Upper lobe of right lung (tissue), 1 donor: ENCODE measurements around the gene NOL3. TPM values are rescaled to one million over a fixed set of nuclear protein-coding genes. Genes with fewer than 3 reads are reported as not detected.

Experiments
- ATAC-seq: fragments of 200-7000 bp; cut with Tn5 transposase; one replicate; pipeline ENCODE4 v1.9.1; 2020; ENCODE audit warnings: mild to moderate bottlenecking, moderate library complexity
- DNase-seq: peaks from one replicate; pipeline ENCODE4 v3.0.0-alpha.2; 2020
- H3K27ac ChIP-seq: fragments of 200-600 bp; one replicate; pipeline ENCODE4 v1.8.0; 2022
- H3K27me3 ChIP-seq: fragments of 200-600 bp; one replicate; pipeline ENCODE4 v1.8.0; 2022; ENCODE audit warnings: mild to moderate bottlenecking
- H3K36me3 ChIP-seq: fragments of 200-600 bp; one replicate; pipeline ENCODE4 v1.8.0; 2022
- H3K4me1 ChIP-seq: fragments of 200-600 bp; one replicate; pipeline ENCODE4 v1.8.0; 2022
- H3K4me3 ChIP-seq: fragments of 200-600 bp; one replicate; pipeline ENCODE4 v1.8.0; 2022; ENCODE audit warnings: mild to moderate bottlenecking
- H3K9me3 ChIP-seq: fragments of 200-600 bp; one replicate; pipeline ENCODE4 v1.8.0; 2022
- intact Hi-C: fragments of 100-400 bp; cut with DNase I; formaldehyde crosslinking; loops from one replicate; pipeline ENCODE4 v1.11.0; 2022
- total RNA-seq: library from RNA; stranded (reverse); fragmentation: NEBNext Ultra II Directional; extraction: Animal tissue kit (Norgen Biotek cat#: 25700); gene quantifications from one replicate; pipeline ENCODE4 v1.2.1, GENCODE V29; 2021
- TF ChIP-seq, protein P1 (sequence below): fragments of 200-600 bp; IDR thresholded peaks from one replicate; pipeline ENCODE4 v1.8.0; 2022; ENCODE audit warnings: antibody characterized with exemption
- donor health status: DM: no; HTN: yes; CAD: no; lungs with severe emphysema.

Gene NOL3
- total RNA-seq, 1 donor from 2014 or later, result 59.7 TPM

DNA sequence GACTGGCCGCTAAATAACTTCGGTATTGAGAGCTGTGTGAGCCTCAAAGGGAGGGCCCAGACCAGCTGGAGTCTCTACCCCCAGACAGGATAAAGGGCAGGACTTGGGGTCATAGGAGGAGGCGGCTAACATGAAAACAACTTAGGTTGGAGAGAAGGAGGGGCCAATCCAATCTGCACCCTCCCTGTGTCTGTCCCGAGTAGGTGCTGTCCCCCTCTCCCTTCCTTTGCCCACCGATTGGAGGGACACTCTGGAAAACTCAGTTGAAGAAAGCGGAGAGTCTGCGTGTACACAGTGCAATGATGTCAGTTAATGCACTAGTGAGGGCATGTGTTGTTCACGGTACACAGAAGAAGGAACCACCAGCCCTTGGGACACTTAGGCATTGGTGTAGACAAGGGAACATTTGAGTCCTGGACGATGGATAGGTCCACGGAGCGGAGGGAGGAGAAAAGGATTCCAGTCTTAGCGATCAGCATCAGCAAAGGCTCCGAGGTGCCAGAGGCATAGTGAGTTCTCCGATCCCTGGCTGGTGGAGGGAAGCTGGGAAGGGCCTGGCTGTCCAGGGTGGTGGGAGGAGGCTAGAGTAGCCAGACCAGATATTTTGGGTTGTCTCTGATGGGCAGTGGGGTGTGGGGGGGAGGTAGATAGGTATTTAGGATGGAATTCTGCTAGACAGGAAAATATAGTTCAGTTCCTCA is 761 bp downstream of the NOL3 start:
- TF ChIP-seq, protein P1, sequence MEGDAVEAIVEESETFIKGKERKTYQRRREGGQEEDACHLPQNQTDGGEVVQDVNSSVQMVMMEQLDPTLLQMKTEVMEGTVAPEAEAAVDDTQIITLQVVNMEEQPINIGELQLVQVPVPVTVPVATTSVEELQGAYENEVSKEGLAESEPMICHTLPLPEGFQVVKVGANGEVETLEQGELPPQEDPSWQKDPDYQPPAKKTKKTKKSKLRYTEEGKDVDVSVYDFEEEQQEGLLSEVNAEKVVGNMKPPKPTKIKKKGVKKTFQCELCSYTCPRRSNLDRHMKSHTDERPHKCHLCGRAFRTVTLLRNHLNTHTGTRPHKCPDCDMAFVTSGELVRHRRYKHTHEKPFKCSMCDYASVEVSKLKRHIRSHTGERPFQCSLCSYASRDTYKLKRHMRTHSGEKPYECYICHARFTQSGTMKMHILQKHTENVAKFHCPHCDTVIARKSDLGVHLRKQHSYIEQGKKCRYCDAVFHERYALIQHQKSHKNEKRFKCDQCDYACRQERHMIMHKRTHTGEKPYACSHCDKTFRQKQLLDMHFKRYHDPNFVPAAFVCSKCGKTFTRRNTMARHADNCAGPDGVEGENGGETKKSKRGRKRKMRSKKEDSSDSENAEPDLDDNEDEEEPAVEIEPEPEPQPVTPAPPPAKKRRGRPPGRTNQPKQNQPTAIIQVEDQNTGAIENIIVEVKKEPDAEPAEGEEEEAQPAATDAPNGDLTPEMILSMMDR, result no peak
- H3K9me3 ChIP-seq, result no peaks in the 10 kb centered on the region
- H3K27ac ChIP-seq, result peak overlapping the region; percentile 93
- no peaks in the 10 kb centered on the region for H3K36me3 ChIP-seq
- peak; percentile 4 for ATAC-seq
- H3K4me3 ChIP-seq, result peak overlapping the region; percentile 57
- DNase-seq, result no peak
- intact Hi-C loops, result no loop called here
- H3K27me3 ChIP-seq, result no peaks in the 10 kb centered on the region
- peaks cover 52% of the 10 kb centered on the region for H3K4me1 ChIP-seq

DNA sequence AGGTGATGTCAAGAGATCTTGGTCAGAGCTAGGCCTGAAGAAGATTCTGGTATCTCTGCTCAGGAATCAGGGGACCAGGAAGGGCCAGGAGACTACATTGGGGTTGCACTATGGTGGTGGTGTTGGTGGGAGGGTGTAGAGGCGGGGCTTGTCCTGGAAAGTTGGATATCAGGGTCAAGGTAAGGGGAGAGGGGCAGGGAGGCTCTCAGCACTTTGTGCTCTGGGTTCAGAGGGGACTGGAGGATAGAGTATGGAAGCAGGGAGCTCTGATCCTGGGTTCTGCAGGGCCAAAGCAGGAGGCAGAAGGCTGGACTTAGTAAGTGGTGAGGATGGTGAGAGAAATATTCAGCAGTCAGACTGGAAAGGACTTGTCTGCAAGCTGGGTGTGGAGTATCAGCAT is 3.0 kb downstream of the NOL3 start:
- Histone ChIP-seq H3K27ac (peak overlapping the region; percentile 83), H3K4me3 (peak overlapping the region; percentile 53), H3K36me3 (no peaks in the 10 kb centered on the region), H3K9me3 (no peaks in the 10 kb centered on the region), H3K4me1 (peaks cover 62% of the 10 kb centered on the region), H3K27me3 (no peaks in the 10 kb centered on the region)
- ATAC-seq (no peak), DNase-seq (no peak)
- intact Hi-C loops, result no loop called here
- TF ChIP-seq, protein P1, result no peak

DNA sequence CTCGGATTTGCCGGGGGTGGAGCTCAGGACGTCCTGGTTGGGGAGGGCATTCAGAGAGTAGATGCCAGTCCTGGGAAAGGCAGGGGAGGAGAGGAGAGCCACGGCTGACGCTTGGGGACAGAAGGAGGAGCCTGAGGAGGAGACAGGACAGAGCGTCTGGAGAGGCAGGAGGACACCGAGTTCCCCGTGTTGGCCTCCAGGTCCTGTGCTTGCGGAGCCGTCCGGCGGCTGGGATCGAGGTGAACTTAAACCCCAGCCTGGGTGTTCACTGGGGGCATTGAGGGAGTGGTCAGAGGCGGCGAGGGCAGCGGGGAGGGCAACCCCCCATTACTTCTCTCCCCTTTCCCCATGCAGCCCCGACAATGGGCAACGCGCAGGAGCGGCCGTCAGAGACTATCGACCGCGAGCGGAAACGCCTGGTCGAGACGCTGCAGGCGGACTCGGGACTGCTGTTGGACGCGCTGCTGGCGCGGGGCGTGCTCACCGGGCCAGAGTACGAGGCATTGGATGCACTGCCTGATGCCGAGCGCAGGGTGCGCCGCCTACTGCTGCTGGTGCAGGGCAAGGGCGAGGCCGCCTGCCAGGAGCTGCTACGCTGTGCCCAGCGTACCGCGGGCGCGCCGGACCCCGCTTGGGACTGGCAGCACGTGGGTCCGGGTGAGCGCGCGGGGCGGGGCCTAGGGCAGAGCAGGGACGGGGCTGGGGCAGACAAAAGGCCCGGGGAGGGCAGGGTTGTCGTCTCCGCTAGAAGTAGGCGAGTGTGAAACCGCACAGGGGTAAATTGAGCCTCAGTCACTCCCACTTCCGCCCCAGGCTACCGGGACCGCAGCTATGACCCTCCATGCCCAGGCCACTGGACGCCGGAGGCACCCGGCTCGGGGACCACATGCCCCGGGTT is 3.7 kb downstream of the NOL3 start:
- Histone ChIP-seq H3K4me3 (peak overlapping the region; percentile 53), H3K27ac (peak overlapping the region; percentile 83), H3K9me3 (no peaks in the 10 kb centered on the region), H3K4me1 (peaks cover 65% of the 10 kb centered on the region), H3K36me3 (no peaks in the 10 kb centered on the region), H3K27me3 (no peaks in the 10 kb centered on the region)
- peak; percentile 80 for ATAC-seq
- peak; percentile 95 for DNase-seq
- intact Hi-C loops, result no loop called here
- TF ChIP-seq, protein P1, result peak; percentile 37

DNA sequence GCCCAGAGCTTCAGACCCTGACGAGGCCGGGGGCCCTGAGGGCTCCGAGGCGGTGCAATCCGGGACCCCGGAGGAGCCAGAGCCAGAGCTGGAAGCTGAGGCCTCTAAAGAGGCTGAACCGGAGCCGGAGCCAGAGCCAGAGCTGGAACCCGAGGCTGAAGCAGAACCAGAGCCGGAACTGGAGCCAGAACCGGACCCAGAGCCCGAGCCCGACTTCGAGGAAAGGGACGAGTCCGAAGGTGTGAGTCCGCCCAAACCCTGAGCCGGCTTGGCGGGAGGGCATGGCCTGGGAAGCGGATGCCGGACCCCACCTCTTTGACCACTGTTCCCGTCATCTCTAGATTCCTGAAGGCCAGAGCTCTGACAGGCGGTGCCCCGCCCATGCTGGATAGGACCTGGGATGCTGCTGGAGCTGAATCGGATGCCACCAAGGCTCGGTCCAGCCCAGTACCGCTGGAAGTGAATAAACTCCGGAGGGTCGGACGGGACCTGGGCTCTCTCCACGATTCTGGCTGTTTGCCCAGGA is 4.4 kb downstream of the NOL3 start:
- peak overlapping the region; percentile 83 for H3K27ac ChIP-seq
- peaks cover 58% of the 10 kb centered on the region for H3K4me1 ChIP-seq
- DNase-seq (no peak), ATAC-seq (no peak)
- H3K4me3 ChIP-seq, result peak overlapping the region; percentile 53
- H3K9me3 ChIP-seq, result no peaks in the 10 kb centered on the region
- intact Hi-C loops, result no loop called here
- H3K36me3 ChIP-seq, result no peaks in the 10 kb centered on the region
- TF ChIP-seq, protein P1, result no peak
- no peaks in the 10 kb centered on the region for H3K27me3 ChIP-seq

DNA sequence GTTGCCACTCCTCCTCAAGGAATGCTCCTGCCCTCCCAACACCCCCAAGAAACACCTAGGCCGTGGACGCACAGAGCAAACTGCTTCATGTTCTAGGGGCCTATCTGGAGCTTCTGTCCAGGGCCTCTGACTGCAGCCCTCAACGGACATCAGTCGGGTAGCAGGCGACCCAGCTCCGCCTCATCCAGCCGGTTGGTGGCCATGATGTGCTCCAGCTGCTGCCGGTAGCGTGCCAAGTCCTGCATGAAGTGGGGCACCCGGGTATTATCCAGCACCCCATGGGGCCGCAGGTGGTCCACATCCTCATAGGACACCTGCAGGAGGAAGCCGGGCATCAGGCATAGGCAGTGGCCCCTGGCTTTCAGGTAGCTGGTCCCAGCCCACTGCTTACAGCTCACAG is 6.3 kb downstream of the NOL3 start:
- no peaks in the 10 kb centered on the region for H3K27me3 ChIP-seq
- ATAC-seq (no peak), DNase-seq (no peak)
- peaks cover 42% of the 10 kb centered on the region for H3K4me1 ChIP-seq
- H3K36me3 ChIP-seq, result no peaks in the 10 kb centered on the region
- H3K27ac ChIP-seq, result no peak overlapping the region
- no peak overlapping the region for H3K4me3 ChIP-seq
- no peaks in the 10 kb centered on the region for H3K9me3 ChIP-seq
- TF ChIP-seq, protein P1, result no peak
- intact Hi-C loops, result no loop called here
